Neural progenitor cell (in vitro differentiated cells): ENCODE results near the gene KRTAP12-2. TPM values are rescaled to one million over a fixed set of nuclear protein-coding genes. Genes with fewer than 3 reads are reported as not detected.

ENCODE experiments used
- DNase-seq: peaks from one replicate; pipeline ENCODE4 v3.0.0-alpha.2; 2016; ENCODE audit warnings: low spot score
- H2AFZ ChIP-seq: fragments of 200-600 bp; sonication (generic); replicated peaks from 2 replicates; pipeline ENCODE4 v1.6.1; 2016; ENCODE audit warnings: antibody characterized with exemption
- H3F3A ChIP-seq: fragments of 200-600 bp; sonication (generic); 2 replicates; pipeline ENCODE4 v1.6.1; 2016; ENCODE audit warnings: antibody characterized with exemption, low read depth
- H3K27ac ChIP-seq: fragments of 200-600 bp; sonication (generic); 2 replicates; pipeline ENCODE4 v1.5.1; 2016; ENCODE audit warnings: mild to moderate bottlenecking
- H3K27me3 ChIP-seq: fragments of 200-600 bp; sonication (generic); 2 replicates; pipeline ENCODE4 v1.6.1; 2016; ENCODE audit warnings: mild to moderate bottlenecking, moderate library complexity
- H3K36me3 ChIP-seq: fragments of 200-600 bp; sonication (generic); 2 replicates; pipeline ENCODE4 v1.5.1; 2016
- H3K4me1 ChIP-seq: fragments of 200-600 bp; sonication (generic); 2 replicates; pipeline ENCODE4 v1.6.1; 2016; ENCODE audit warnings: mixed run types
- H3K4me2 ChIP-seq: fragments of 200-600 bp; sonication (generic); 2 replicates; pipeline ENCODE4 v1.6.1; 2016
- H3K4me3 ChIP-seq: fragments of 200-600 bp; sonication (generic); 2 replicates; pipeline ENCODE4 v1.5.1; 2016
- H3K79me2 ChIP-seq: fragments of 200-600 bp; sonication (generic); 2 replicates; pipeline ENCODE4 v1.6.1; 2016; ENCODE audit warnings: low read depth
- H3K9ac ChIP-seq: fragments of 200-600 bp; sonication (generic); 2 replicates; pipeline ENCODE4 v1.6.1; 2016
- H3K9me3 ChIP-seq: fragments of 200-600 bp; sonication (generic); 2 replicates; pipeline ENCODE4 v1.5.1; 2016; ENCODE audit warnings: low read depth
- H4K20me1 ChIP-seq: fragments of 200-600 bp; sonication (generic); 2 replicates; pipeline ENCODE4 v1.6.1; 2016; ENCODE audit warnings: low read depth
- H3K27ac Mint-ChIP-seq: 3 replicates; pipeline ENCODE4 v1.8.0; 2021; ENCODE audit warnings: mixed read lengths
- H3K27me3 Mint-ChIP-seq: 2 replicates; pipeline ENCODE4 v1.8.0; 2022; ENCODE audit warnings: low read depth, mild to moderate bottlenecking, inconsistent platforms, moderate library complexity, mixed read lengths; ENCODE audit not compliant: insufficient read depth
- H3K36me3 Mint-ChIP-seq: 3 replicates; pipeline ENCODE4 v1.8.0; 2021; ENCODE audit warnings: mixed read lengths
- H3K4me1 Mint-ChIP-seq: 3 replicates; pipeline ENCODE4 v1.8.0; 2021; ENCODE audit warnings: mixed read lengths
- H3K4me3 Mint-ChIP-seq: 3 replicates; pipeline ENCODE4 v1.8.0; 2021; ENCODE audit warnings: mild to moderate bottlenecking, moderate library complexity, mixed read lengths
- H3K9me3 Mint-ChIP-seq: 3 replicates; pipeline ENCODE4 v1.8.0; 2020; ENCODE audit warnings: mixed read lengths
- CTCF ChIP-seq: fragments of 200-600 bp; sonication (generic); IDR thresholded peaks from 2 replicates; pipeline ENCODE4 v1.5.1; 2017; ENCODE audit warnings: antibody characterized with exemption, mild to moderate bottlenecking
- EZH2 ChIP-seq: fragments of 200-600 bp; sonication (generic); IDR thresholded peaks from 2 replicates; pipeline ENCODE4 v1.6.1; 2017; ENCODE audit warnings: antibody characterized with exemption, mild to moderate bottlenecking, moderate library complexity
- EZH2phosphoT487 ChIP-seq: fragments of 200-600 bp; sonication (generic); IDR thresholded peaks from 2 replicates; pipeline ENCODE4 v1.6.1; 2017; ENCODE audit warnings: antibody characterized with exemption
- total RNA-seq: library from RNA; depleted of rRNA; stranded (reverse); fragments of >200 nt; gene quantifications from 2 replicates; pipeline ENCODE4 v1.2.3, GENCODE V29; 2015; ENCODE audit warnings: low replicate concordance

The KRTAP12-2 gene
- total RNA-seq, 1 donor from 2014 or later: not detected

DNA sequence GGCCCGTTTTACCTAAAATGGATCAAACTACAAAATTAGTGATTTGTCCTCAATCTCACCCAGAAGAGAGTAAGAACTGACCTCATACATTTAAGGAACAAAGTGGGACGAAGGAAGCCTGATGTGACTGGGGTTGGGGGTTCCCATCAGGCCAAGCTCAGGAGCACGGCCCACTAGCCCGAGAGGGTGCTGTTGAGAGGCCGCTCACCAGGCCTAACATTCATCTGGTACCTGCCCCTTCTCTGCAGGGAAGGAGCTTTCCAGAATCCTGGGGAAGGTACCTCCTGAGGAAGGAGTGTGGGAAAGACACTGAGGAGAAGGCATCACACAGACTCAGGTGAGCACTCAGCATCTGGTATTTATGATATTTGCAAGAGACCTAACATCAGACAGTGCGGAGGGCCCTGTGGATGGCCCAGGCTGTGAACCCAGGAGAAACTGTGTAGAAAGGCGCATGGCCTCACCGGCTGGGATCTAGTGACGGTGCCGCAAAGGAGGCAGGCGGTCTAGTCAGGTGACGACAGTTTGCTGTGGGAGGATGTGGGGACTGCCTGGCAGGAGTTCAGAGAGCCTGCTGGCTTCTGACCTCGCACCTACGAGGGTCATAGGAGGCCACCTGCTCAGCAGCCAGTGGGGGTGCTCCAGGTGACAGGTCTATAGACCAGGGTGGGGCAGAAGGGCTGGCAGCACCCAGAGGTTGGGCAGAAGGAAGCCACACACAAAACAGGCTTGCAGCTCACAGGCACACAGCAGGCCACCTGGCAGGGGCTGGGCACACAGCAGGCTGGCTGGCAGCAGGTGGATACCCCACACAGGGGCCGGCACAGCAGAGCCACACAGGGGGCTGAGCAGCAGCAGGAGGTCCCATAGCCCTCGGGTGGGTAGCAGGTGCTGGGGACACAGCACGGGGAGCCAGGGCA, 12.8 kb downstream of the KRTAP12-2 start:
- H3K4me3 ChIP-seq: no peak overlapping the region
- no peak overlapping the region for H2AFZ ChIP-seq
- no peak overlapping the region for H3K27ac Mint-ChIP-seq
- no peaks in the 10 kb centered on the region for H3K4me1 ChIP-seq
- peaks cover 7% of the 10 kb centered on the region for H3K27me3 Mint-ChIP-seq
- peaks cover 4% of the 10 kb centered on the region for H3K36me3 Mint-ChIP-seq
- H3K9me3 Mint-ChIP-seq: peaks cover 26% of the 10 kb centered on the region
- H4K20me1 ChIP-seq: no peaks in the 10 kb centered on the region
- no peak overlapping the region for H3K4me3 Mint-ChIP-seq
- no peaks in the 10 kb centered on the region for H3K4me1 Mint-ChIP-seq
- no peak overlapping the region for H3K27ac ChIP-seq
- H3F3A ChIP-seq: no peaks in the 10 kb centered on the region
- no peaks in the 10 kb centered on the region for H3K9me3 ChIP-seq
- H3K36me3 ChIP-seq: no peaks in the 10 kb centered on the region
- no peak for DNase-seq
- no peak overlapping the region for H3K4me2 ChIP-seq
- TF ChIP-seq EZH2 (no peak), CTCF (no peak), EZH2phosphoT487 (no peak)
- no peaks in the 10 kb centered on the region for H3K27me3 ChIP-seq
- no peaks in the 10 kb centered on the region for H3K79me2 ChIP-seq
- H3K9ac ChIP-seq: no peak overlapping the region

DNA sequence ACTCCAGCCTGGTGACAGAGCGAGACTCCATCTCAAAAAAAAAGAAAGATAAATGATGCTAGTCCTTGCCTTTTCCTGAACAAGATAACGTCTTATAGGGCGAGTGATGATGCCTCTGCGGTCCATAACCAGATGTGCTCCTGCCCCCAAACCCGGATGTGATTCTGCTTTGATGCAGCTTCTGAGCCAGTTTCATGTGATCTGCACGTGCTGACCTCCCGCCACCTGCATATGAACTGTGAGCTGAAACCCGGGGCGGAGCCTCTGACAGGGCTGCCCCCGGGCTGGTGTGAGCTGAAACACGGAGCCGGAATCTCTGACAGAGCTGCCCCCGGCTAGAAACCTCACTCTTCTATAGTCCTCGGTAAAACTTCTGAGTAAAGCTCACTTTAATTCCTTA, 13.6 kb downstream of the KRTAP12-2 start:
- Mint-ChIP-seq H3K9me3 (peaks cover 24% of the 10 kb centered on the region), H3K4me3 (no peak overlapping the region), H3K27ac (no peak overlapping the region), H3K27me3 (peaks cover 7% of the 10 kb centered on the region), H3K36me3 (peaks cover 4% of the 10 kb centered on the region), H3K4me1 (no peaks in the 10 kb centered on the region)
- no peak for DNase-seq
- Histone ChIP-seq H3K27me3 (no peaks in the 10 kb centered on the region), H4K20me1 (no peaks in the 10 kb centered on the region), H3K4me3 (no peak overlapping the region), H3K4me1 (no peaks in the 10 kb centered on the region), H3K27ac (no peak overlapping the region), H3K79me2 (no peaks in the 10 kb centered on the region), H3K9me3 (no peaks in the 10 kb centered on the region), H3F3A (no peaks in the 10 kb centered on the region), H2AFZ (no peak overlapping the region), H3K9ac (no peak overlapping the region), H3K36me3 (no peaks in the 10 kb centered on the region), H3K4me2 (no peak overlapping the region)
- TF ChIP-seq CTCF: no peak
- no peak for TF ChIP-seq EZH2phosphoT487
- TF ChIP-seq EZH2: no peak

DNA sequence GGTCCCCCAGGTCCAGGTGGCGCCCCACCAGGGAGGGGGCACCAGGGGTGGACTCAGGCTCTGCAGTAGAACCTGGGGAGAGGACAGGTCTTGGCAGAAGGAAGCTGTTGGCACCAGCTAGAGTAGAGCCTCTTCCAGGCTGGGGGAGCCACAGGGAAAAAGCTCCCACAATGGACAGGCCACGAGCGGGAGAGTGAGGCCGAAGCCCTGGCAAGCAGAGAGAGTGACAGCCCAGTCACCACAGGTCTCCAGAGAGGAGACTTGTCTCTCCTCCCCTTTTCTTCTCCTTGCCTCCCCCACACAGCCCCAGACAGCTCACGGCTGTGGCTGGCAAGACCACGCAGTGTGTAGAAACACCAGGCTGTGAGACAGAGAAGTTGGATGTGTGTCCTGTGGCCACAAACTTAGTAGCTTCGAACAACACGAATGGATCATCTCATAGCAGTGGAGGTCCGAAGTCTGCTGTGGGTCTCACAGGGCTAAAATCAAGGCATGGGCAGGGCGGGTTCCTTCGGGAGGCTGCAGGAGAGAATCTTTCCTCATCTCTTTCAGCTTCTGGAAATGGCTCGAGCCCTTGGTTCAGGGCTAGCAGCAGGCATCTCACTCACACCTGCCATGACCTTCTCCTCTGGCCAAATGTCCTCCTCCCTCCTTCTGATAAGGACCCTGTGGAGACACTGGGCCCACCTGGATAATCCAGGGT, 15.6 kb downstream of the KRTAP12-2 start:
- H3K27me3 ChIP-seq: no peaks in the 10 kb centered on the region
- Mint-ChIP-seq H3K4me3 (no peak overlapping the region), H3K4me1 (peaks cover 10% of the 10 kb centered on the region)

More for the DNA sequence above, 15.6 kb downstream of the KRTAP12-2 start:
- H3K4me1 ChIP-seq: peaks cover 14% of the 10 kb centered on the region
- no peaks in the 10 kb centered on the region for H3K9me3 ChIP-seq
- H3K27ac ChIP-seq: no peak overlapping the region
- no peaks in the 10 kb centered on the region for H4K20me1 ChIP-seq
- no peak for DNase-seq
- no peak overlapping the region for H3K4me2 ChIP-seq
- Mint-ChIP-seq H3K9me3 (peaks cover 14% of the 10 kb centered on the region), H3K36me3 (peaks cover 4% of the 10 kb centered on the region), H3K27me3 (peaks cover 18% of the 10 kb centered on the region), H3K27ac (no peak overlapping the region)
- H3K36me3 ChIP-seq: no peaks in the 10 kb centered on the region
- no peak overlapping the region for H3K4me3 ChIP-seq
- H2AFZ ChIP-seq: no peak overlapping the region
- peaks cover 7% of the 10 kb centered on the region for H3F3A ChIP-seq
- H3K9ac ChIP-seq: no peak overlapping the region
- H3K79me2 ChIP-seq: no peaks in the 10 kb centered on the region
- TF ChIP-seq CTCF (no peak), EZH2phosphoT487 (no peak), EZH2 (no peak)
